KMS-11 (cell line): ENCODE results near the gene OR52W1.

ENCODE experiments used
- H2AFZ ChIP-seq: fragments of 200-600 bp; sonication (generic); 2 replicates; pipeline ENCODE4 v1.6.1; 2016; ENCODE audit warnings: antibody characterized with exemption, mixed run types, low read depth
- H3K27ac ChIP-seq: fragments of 200-600 bp; sonication (generic); 2 replicates; pipeline ENCODE4 v1.6.1; 2016; ENCODE audit warnings: mild to moderate bottlenecking, mixed run types
- H3K27me3 ChIP-seq: fragments of 200-600 bp; sonication (generic); 2 replicates; pipeline ENCODE4 v1.6.1; 2017; ENCODE audit warnings: mild to moderate bottlenecking, low read depth, mixed run types, moderate library complexity; ENCODE audit not compliant: insufficient read depth
- H3K36me3 ChIP-seq: fragments of 200-600 bp; sonication (generic); 2 replicates; pipeline ENCODE4 v1.6.1; 2017; ENCODE audit warnings: mild to moderate bottlenecking, mixed run types; ENCODE audit not compliant: insufficient read depth
- H3K4me1 ChIP-seq: fragments of 200-600 bp; sonication (generic); 2 replicates; pipeline ENCODE4 v1.6.1; 2016; ENCODE audit warnings: mild to moderate bottlenecking, low read depth, mixed run types; ENCODE audit not compliant: poor library complexity, severe bottlenecking
- H3K4me2 ChIP-seq: fragments of 200-600 bp; sonication (generic); 2 replicates; pipeline ENCODE4 v1.7.0; 2016; ENCODE audit warnings: mild to moderate bottlenecking, mixed run types
- H3K4me3 ChIP-seq: fragments of 200-600 bp; sonication (generic); IDR thresholded peaks from 2 replicates; pipeline ENCODE4 v1.6.1; 2017; ENCODE audit warnings: low read depth, low read length, mixed read lengths; ENCODE audit not compliant: insufficient read depth
- H3K79me2 ChIP-seq: fragments of 200-600 bp; sonication (generic); 2 replicates; pipeline ENCODE4 v1.6.1; 2016; ENCODE audit warnings: low read depth, mixed run types; ENCODE audit not compliant: insufficient read depth
- H3K9ac ChIP-seq: fragments of 200-600 bp; sonication (generic); 2 replicates; pipeline ENCODE4 v1.6.1; 2016; ENCODE audit warnings: mild to moderate bottlenecking, mixed run types
- H4K20me1 ChIP-seq: fragments of 200-600 bp; sonication (generic); 2 replicates; pipeline ENCODE4 v1.6.1; 2016; ENCODE audit warnings: mild to moderate bottlenecking, mixed run types; ENCODE audit not compliant: insufficient read depth
- CTCF ChIP-seq: fragments of 200-600 bp; sonication (generic); conservative IDR thresholded peaks from 2 replicates; pipeline ENCODE4 v1.6.1; 2017; ENCODE audit warnings: low read depth, mild to moderate bottlenecking, antibody characterized with exemption, low read length, moderate library complexity, mixed read lengths

The OR52W1 gene

GRCh38 chr11:6225896-6226295 lies 26.9 kb downstream of the OR52W1 start:
- TF ChIP-seq CTCF = no peak

GRCh38 chr11:6228520-6228919 lies 29.5 kb downstream of the OR52W1 start:
- Histone ChIP-seq H3K9ac (no peak overlapping the region), H3K27ac (no peak overlapping the region), H3K4me1 (peaks cover 8% of the 10 kb centered on the region), H2AFZ (no peak overlapping the region), H3K27me3 (no peaks in the 10 kb centered on the region), H3K4me3 (no peak overlapping the region), H3K4me2 (no peak overlapping the region), H3K36me3 (no peaks in the 10 kb centered on the region), H3K79me2 (peaks cover 7% of the 10 kb centered on the region; the same call in 1 of the 2 replicates), H4K20me1 (no peaks in the 10 kb centered on the region)
- TF ChIP-seq CTCF = no peak

More at GRCh38 chr11:6225896-6226295, 26.9 kb downstream of the OR52W1 start:
- H3K27me3 ChIP-seq = no peaks in the 10 kb centered on the region
- H2AFZ ChIP-seq = no peak overlapping the region
- no peak overlapping the region for H3K4me2 ChIP-seq
- H3K4me3 ChIP-seq = no peak overlapping the region
- no peaks in the 10 kb centered on the region for H4K20me1 ChIP-seq
- H3K36me3 ChIP-seq = no peaks in the 10 kb centered on the region
- H3K27ac ChIP-seq = no peak overlapping the region
- no peaks in the 10 kb centered on the region for H3K79me2 ChIP-seq
- no peaks in the 10 kb centered on the region for H3K4me1 ChIP-seq
- H3K9ac ChIP-seq = no peak overlapping the region

GRCh38 chr11:6229911-6230310 lies 30.9 kb downstream of the OR52W1 start:
- H3K36me3 ChIP-seq = no peaks in the 10 kb centered on the region
- no peak overlapping the region for H2AFZ ChIP-seq
- no peak overlapping the region for H3K4me2 ChIP-seq
- TF ChIP-seq CTCF = no peak
- no peaks in the 10 kb centered on the region for H4K20me1 ChIP-seq
- peaks cover 15% of the 10 kb centered on the region; the same call in 1 of the 2 replicates for H3K79me2 ChIP-seq
- no peaks in the 10 kb centered on the region for H3K27me3 ChIP-seq
- H3K9ac ChIP-seq = no peak overlapping the region
- no peak overlapping the region for H3K4me3 ChIP-seq
- H3K4me1 ChIP-seq = peaks cover 10% of the 10 kb centered on the region
- no peak overlapping the region for H3K27ac ChIP-seq

GRCh38 chr11:6232899-6233298 lies 33.9 kb downstream of the OR52W1 start:
- Histone ChIP-seq H3K4me2 (no peak overlapping the region; the same call in 1 of the 2 replicates), H3K79me2 (peaks cover 15% of the 10 kb centered on the region; the same call in 1 of the 2 replicates)

More at GRCh38 chr11:6232899-6233298, 33.9 kb downstream of the OR52W1 start:
- no peak overlapping the region for H3K9ac ChIP-seq
- no peaks in the 10 kb centered on the region for H3K36me3 ChIP-seq
- H3K4me1 ChIP-seq = peaks cover 10% of the 10 kb centered on the region
- no peak overlapping the region for H3K4me3 ChIP-seq
- H2AFZ ChIP-seq = no peak overlapping the region
- no peak for TF ChIP-seq CTCF
- H3K27me3 ChIP-seq = no peaks in the 10 kb centered on the region
- H3K27ac ChIP-seq = no peak overlapping the region
- H4K20me1 ChIP-seq = no peaks in the 10 kb centered on the region
